CD14-positive monocyte (primary cell): Measurements from ENCODE around the gene SGCD. TPM values are rescaled to one million over a fixed set of nuclear protein-coding genes. Genes with fewer than 3 reads are reported as not detected.

Experiments used
- DNase-seq, 3 donors: peaks; one replicate each; pipeline ENCODE4 v3.0.0-alpha.2; 2011 to 2022
- H2AFZ ChIP-seq: 2 replicates; pipeline ENCODE4 v1.6.0; 2012; ENCODE audit warnings: mild to moderate bottlenecking, low read depth, low read length, inconsistent platforms; ENCODE audit not compliant: insufficient read depth, poor library complexity, severe bottlenecking
- H3K27ac ChIP-seq, 2 donors: 1 replicate in 1 of 2; 2 replicates in 1 of 2; pipeline ENCODE4 v1.5.1; 2012 to 2013; ENCODE audit warnings: low read length in 2 of 2, control low read depth in 1 of 2, inconsistent platforms in 1 of 2, low read depth in 1 of 2, mild to moderate bottlenecking in 1 of 2
- H3K27me3 ChIP-seq, 2 donors: one replicate each; pipeline versions ENCODE4 v1.6.0 to v1.6.1; 2011 to 2013; ENCODE audit warnings: low read length in 2 of 2; ENCODE audit not compliant: control insufficient read depth in 2 of 2, insufficient read depth in 2 of 2
- H3K36me3 ChIP-seq, 2 donors: replicated peaks in 1 of 2; 1 replicate in 1 of 2; 2 replicates in 1 of 2; pipeline versions ENCODE4 v1.5.1 to v1.6.1; 2012 to 2013; ENCODE audit warnings: low read length in 2 of 2, control low read depth in 1 of 2, inconsistent platforms in 1 of 2, mild to moderate bottlenecking in 1 of 2; ENCODE audit not compliant: insufficient read depth in 2 of 2, control insufficient read depth in 1 of 2
- H3K4me1 ChIP-seq, 2 donors: 1 replicate in 1 of 2; 2 replicates in 1 of 2; pipeline versions ENCODE4 v1.5.1 to v1.6.1; 2012 to 2013; ENCODE audit warnings: low read length in 2 of 2, control low read depth in 1 of 2, inconsistent platforms in 1 of 2, mild to moderate bottlenecking in 1 of 2, moderate library complexity in 1 of 2; ENCODE audit not compliant: insufficient read depth in 2 of 2, control insufficient read depth in 1 of 2
- H3K4me2 ChIP-seq: replicated peaks from 2 replicates; pipeline ENCODE3; 2012; ENCODE audit warnings: low read length, moderate library complexity, mild to moderate bottlenecking; ENCODE audit not compliant: poor library complexity, severe bottlenecking; ENCODE audit errors: extremely low read depth
- H3K4me3 ChIP-seq, 3 experiments: fragments of 200-600 bp in 1 of 3; sonication (generic) in 1 of 3; replicated peaks in 1 of 3; 1 replicate in 2 of 3; 2 replicates in 1 of 3; pipeline ENCODE4 v1.5.1; 2011 to 2013; ENCODE audit warnings: low read length in 3 of 3, mild to moderate bottlenecking in 3 of 3, control low read depth in 2 of 3, low read depth in 2 of 3, inconsistent platforms in 1 of 3, moderate library complexity in 1 of 3
- H3K79me2 ChIP-seq: 2 replicates; pipeline ENCODE4 v1.6.0; 2012; ENCODE audit warnings: mild to moderate bottlenecking, control low read depth, inconsistent platforms, low read length, moderate library complexity; ENCODE audit not compliant: insufficient read depth
- H3K9ac ChIP-seq: 2 replicates; pipeline ENCODE4 v1.6.0; 2017; ENCODE audit warnings: low read length, mild to moderate bottlenecking; ENCODE audit not compliant: insufficient read depth, poor library complexity, severe bottlenecking
- H3K9me3 ChIP-seq, 2 donors: replicated peaks in 1 of 2; 1 replicate in 1 of 2; 2 replicates in 1 of 2; pipeline versions ENCODE4 v1.5.1 to v1.6.1; 2012 to 2013; ENCODE audit warnings: low read length in 2 of 2, control low read depth in 1 of 2; ENCODE audit not compliant: control insufficient read depth in 1 of 2, insufficient read depth in 1 of 2
- H4K20me1 ChIP-seq: 2 replicates; pipeline ENCODE4 v1.6.0; 2012; ENCODE audit warnings: mild to moderate bottlenecking, low read length, control low read depth, moderate library complexity; ENCODE audit not compliant: insufficient read depth
- H3K27ac Mint-ChIP-seq, 7 donors: one replicate each; pipeline ENCODE4 v1.8.0; 2020; ENCODE audit warnings: mild to moderate bottlenecking in 7 of 7, mixed read lengths in 7 of 7, moderate library complexity in 6 of 7, inconsistent platforms in 2 of 7
- H3K27me3 Mint-ChIP-seq, 3 donors: one replicate each; pipeline ENCODE4 v1.8.0; 2021 to 2022; ENCODE audit warnings: low read depth in 3 of 3, mild to moderate bottlenecking in 3 of 3, mixed read lengths in 3 of 3, moderate library complexity in 3 of 3, inconsistent platforms in 1 of 3
- H3K36me3 Mint-ChIP-seq, 2 donors: one replicate each; pipeline ENCODE4 v1.8.0; 2020; ENCODE audit warnings: mixed read lengths in 2 of 2, inconsistent platforms in 1 of 2, mild to moderate bottlenecking in 1 of 2
- H3K4me1 Mint-ChIP-seq: one replicate; pipeline ENCODE4 v1.8.0; 2020; ENCODE audit warnings: mild to moderate bottlenecking, mixed read lengths
- H3K4me3 Mint-ChIP-seq, 2 donors: one replicate each; pipeline ENCODE4 v1.8.0; 2020; ENCODE audit warnings: mild to moderate bottlenecking in 2 of 2, mixed read lengths in 2 of 2, moderate library complexity in 1 of 2
- H3K9me3 Mint-ChIP-seq, 7 donors: one replicate each; pipeline ENCODE4 v1.8.0; 2020 to 2022; ENCODE audit warnings: mixed read lengths in 7 of 7, mild to moderate bottlenecking in 6 of 7, moderate library complexity in 6 of 7, inconsistent platforms in 2 of 7
- CTCF ChIP-seq: fragments of 200-600 bp; IDR thresholded peaks from one replicate; pipeline ENCODE4 v1.8.0; 2022; ENCODE audit warnings: antibody characterized with exemption, mild to moderate bottlenecking
- WGBS: methylation state at CpG from one replicate; pipeline ENCODE4 v1.1.5; 2013; ENCODE audit warnings: missing lambda C conversion rate; ENCODE audit not compliant: insufficient coverage; 5-methylcytosine and 5-hydroxymethylcytosine counted together
- intact Hi-C, 2 donors: fragments of 100-400 bp; cut with micrococcal nuclease; formaldehyde crosslinking; loops; one replicate each; pipeline versions ENCODE4 v1.15.0 to v1.15.1; 2023
- polyA plus RNA-seq, 3 donors: library from polyadenylated mRNA; depleted of rRNA in 1 of 3; unstranded in 2 of 3; stranded (reverse) in 1 of 3; fragments of 300-500 nt in 2 of 3; fragments of >200 nt in 1 of 3; fragmentation: Illumina TruSeq in 2 of 3; gene quantifications; 1 replicate in 2 of 3; 2 replicates in 1 of 3; pipeline ENCODE4 v1.2.3, GENCODE V29; 2012 to 2021

Gene SGCD
- polyA plus RNA-seq, 3 donors = not detected

- H3K4me2 ChIP-seq = no peak overlapping the region
- WGBS = no CpG with 5 or more reads among the region's 1 CpG
- H3K27ac ChIP-seq = no peak overlapping the region
- H3K9me3 ChIP-seq = peaks cover 2 to 9% of the 10 kb centered on the region in 2 donors
- H2AFZ ChIP-seq = no peak overlapping the region
- no peaks in the 10 kb centered on the region for H3K27me3 ChIP-seq
- H3K4me3 ChIP-seq = no peak overlapping the region
- no peaks in the 10 kb centered on the region for H3K4me1 ChIP-seq
- H3K27me3 Mint-ChIP-seq = peaks cover 0 to 1% (median 0%) of the 10 kb centered on the region in 3 donors
- H3K4me1 Mint-ChIP-seq = no peaks in the 10 kb centered on the region
- no peak overlapping the region for H3K27ac Mint-ChIP-seq
- H3K9ac ChIP-seq = no peak overlapping the region
- no peak for DNase-seq
- H3K36me3 Mint-ChIP-seq = no peaks in the 10 kb centered on the region
- TF ChIP-seq CTCF = no peak
- H3K36me3 ChIP-seq = no peaks in the 10 kb centered on the region
- no peak overlapping the region for H3K4me3 Mint-ChIP-seq
- intact Hi-C loops = no loop called here
- no peaks in the 10 kb centered on the region for H3K79me2 ChIP-seq
- no peaks in the 10 kb centered on the region for H4K20me1 ChIP-seq
- H3K9me3 Mint-ChIP-seq = peaks cover 0 to 6% (median 3%) of the 10 kb centered on the region in 7 donors
These were observed 152.9 kb downstream of the SGCD start for GRCh38 chr5:156479849-156480248.

GRCh38 chr5:156481741-156482140 lies 154.8 kb downstream of the SGCD start:
- H3K9me3 ChIP-seq = peaks cover 12 to 18% of the 10 kb centered on the region in 2 donors
- H2AFZ ChIP-seq = no peak overlapping the region
- H3K36me3 Mint-ChIP-seq = no peaks in the 10 kb centered on the region
- intact Hi-C loops = no loop called here
- H3K9me3 Mint-ChIP-seq = peaks cover 5 to 15% (median 7%) of the 10 kb centered on the region in 7 donors
- H3K4me1 Mint-ChIP-seq = no peaks in the 10 kb centered on the region
- no peaks in the 10 kb centered on the region for H3K79me2 ChIP-seq
- no peaks in the 10 kb centered on the region for H4K20me1 ChIP-seq
- peaks cover 0 to 1% (median 0%) of the 10 kb centered on the region in 3 donors for H3K27me3 Mint-ChIP-seq
- no peak overlapping the region for H3K27ac ChIP-seq
- DNase-seq = no peak
- H3K9ac ChIP-seq = no peak overlapping the region
- no peak overlapping the region for H3K4me3 ChIP-seq
- WGBS = 44% methylated on average over 2 of the region's 4 CpGs
- H3K27ac Mint-ChIP-seq = no peak overlapping the region
- no peaks in the 10 kb centered on the region for H3K4me1 ChIP-seq
- no peaks in the 10 kb centered on the region for H3K36me3 ChIP-seq
- TF ChIP-seq CTCF = no peak
- no peak overlapping the region for H3K4me2 ChIP-seq
- no peak overlapping the region for H3K4me3 Mint-ChIP-seq
- H3K27me3 ChIP-seq = no peaks in the 10 kb centered on the region
